Neutrophil (primary cell): Measurements from ENCODE around the gene PAGR1.

Source experiments
- H3K27ac ChIP-seq: fragments of 200-600 bp; sonication (generic); 2 replicates; pipeline ENCODE4 v1.5.1; 2016; ENCODE audit warnings: mild to moderate bottlenecking, moderate library complexity
- H3K27me3 ChIP-seq: fragments of 200-600 bp; sonication (generic); 2 replicates; pipeline ENCODE4 v1.6.0; 2016; ENCODE audit warnings: mild to moderate bottlenecking
- H3K36me3 ChIP-seq: fragments of 200-600 bp; sonication (generic); 2 replicates; pipeline ENCODE4 v1.5.1; 2017
- H3K4me1 ChIP-seq, 2 experiments: fragments of 200-600 bp in 1 of 2; sonication (generic) in 1 of 2; 1 replicate in 1 of 2; 2 replicates in 1 of 2; pipeline versions ENCODE4 v1.5.1 to v1.6.1; 2013 to 2016; ENCODE audit warnings: low read depth in 1 of 2, low read length in 1 of 2, mild to moderate bottlenecking in 1 of 2, moderate library complexity in 1 of 2; ENCODE audit not compliant: control insufficient read depth in 1 of 2, insufficient read depth in 1 of 2
- H3K4me3 ChIP-seq, 2 experiments: fragments of 200-600 bp in 1 of 2; sonication (generic) in 1 of 2; 1 replicate in 1 of 2; 2 replicates in 1 of 2; pipeline ENCODE4 v1.5.1; 2013 to 2016; ENCODE audit warnings: low read depth in 1 of 2, low read length in 1 of 2, mild to moderate bottlenecking in 1 of 2, moderate library complexity in 1 of 2
- H3K9me3 ChIP-seq: fragments of 200-600 bp; sonication (generic); 2 replicates; pipeline ENCODE4 v1.5.1; 2016
- CTCF ChIP-seq: fragments of 200-600 bp; sonication (generic); IDR thresholded peaks from 2 replicates; pipeline ENCODE4 v1.5.1; 2016; ENCODE audit warnings: antibody characterized with exemption

The PAGR1 gene

GRCh38 chr16:29804020-29804419 is 11.9 kb upstream of the PAGR1 start:
- Histone ChIP-seq H3K4me3 (peak overlapping the region in 1 of 2 experiments; percentile 97), H3K36me3 (peaks cover 12% of the 10 kb centered on the region), H3K27me3 (no peaks in the 10 kb centered on the region), H3K4me1 (peaks cover 30 to 35% of the 10 kb centered on the region in 2 experiments), H3K9me3 (no peaks in the 10 kb centered on the region), H3K27ac (peak overlapping the region; percentile 99)
- TF ChIP-seq CTCF, result no peak

GRCh38 chr16:29804455-29805231 is 11.3 kb upstream of the PAGR1 start:
- H3K27me3 ChIP-seq, result no peaks in the 10 kb centered on the region
- no peaks in the 10 kb centered on the region for H3K9me3 ChIP-seq
- peaks cover 14% of the 10 kb centered on the region for H3K36me3 ChIP-seq
- H3K4me1 ChIP-seq, result peaks cover 35 to 40% of the 10 kb centered on the region in 2 experiments
- H3K4me3 ChIP-seq, result peak overlapping the region; percentile 95 to 97
- H3K27ac ChIP-seq, result peak overlapping the region; percentile 99
- no peak for TF ChIP-seq CTCF

GRCh38 chr16:29805232-29806098 is 10.5 kb upstream of the PAGR1 start:
- Histone ChIP-seq H3K27me3 (no peaks in the 10 kb centered on the region), H3K27ac (peak overlapping the region; percentile 99), H3K4me1 (peaks cover 38 to 45% of the 10 kb centered on the region in 2 experiments), H3K9me3 (no peaks in the 10 kb centered on the region), H3K36me3 (peaks cover 21% of the 10 kb centered on the region), H3K4me3 (peak overlapping the region; percentile 95 to 97)
- peak; percentile 62 for TF ChIP-seq CTCF

GRCh38 chr16:29806099-29806579 is 9.8 kb upstream of the PAGR1 start, which contains the start of gene MAZ:
Gene MAZ, plus strand, starts transcription at chr16:29806529. Its CDS starts 173 bp downstream, at chr16:29806702.
- Histone ChIP-seq H3K4me1 (peaks cover 45 to 51% of the 10 kb centered on the region in 2 experiments), H3K27me3 (peaks cover under 1% of the 10 kb centered on the region)

More at GRCh38 chr16:29806099-29806579, 9.8 kb upstream of the PAGR1 start, which contains the start of gene MAZ:
- H3K4me3 ChIP-seq, result peak within 1 kb of the TSS; percentile 95 to 97
- H3K27ac ChIP-seq, result peak within 1 kb of the TSS; percentile 99
- no peaks in the 10 kb centered on the region for H3K9me3 ChIP-seq
- TF ChIP-seq CTCF, result no peak
- H3K36me3 ChIP-seq, result peaks cover 21% of the 10 kb centered on the region
